PC-9 (cell line): Measurements from ENCODE around the gene PSPN.

Source experiments
- CTCF ChIP-seq: fragments of 200-600 bp; sonication (generic); conservative IDR thresholded peaks from 2 replicates; pipeline ENCODE4 v1.6.1; 2017; ENCODE audit warnings: mixed run types, antibody characterized with exemption, mild to moderate bottlenecking, moderate library complexity
- EZH2 ChIP-seq: fragments of 200-600 bp; sonication (generic); IDR thresholded peaks from 2 replicates; pipeline ENCODE4 v1.8.0; 2017; ENCODE audit warnings: antibody characterized with exemption, low read depth

GRCh38 chr19:6333439-6333838 is 42.3 kb downstream of the PSPN start, which contains the start of gene ACER1:
- TF ChIP-seq CTCF (no peak), EZH2 (no peak)
